Measurements from ENCODE around the gene MROH2A.

DNA sequence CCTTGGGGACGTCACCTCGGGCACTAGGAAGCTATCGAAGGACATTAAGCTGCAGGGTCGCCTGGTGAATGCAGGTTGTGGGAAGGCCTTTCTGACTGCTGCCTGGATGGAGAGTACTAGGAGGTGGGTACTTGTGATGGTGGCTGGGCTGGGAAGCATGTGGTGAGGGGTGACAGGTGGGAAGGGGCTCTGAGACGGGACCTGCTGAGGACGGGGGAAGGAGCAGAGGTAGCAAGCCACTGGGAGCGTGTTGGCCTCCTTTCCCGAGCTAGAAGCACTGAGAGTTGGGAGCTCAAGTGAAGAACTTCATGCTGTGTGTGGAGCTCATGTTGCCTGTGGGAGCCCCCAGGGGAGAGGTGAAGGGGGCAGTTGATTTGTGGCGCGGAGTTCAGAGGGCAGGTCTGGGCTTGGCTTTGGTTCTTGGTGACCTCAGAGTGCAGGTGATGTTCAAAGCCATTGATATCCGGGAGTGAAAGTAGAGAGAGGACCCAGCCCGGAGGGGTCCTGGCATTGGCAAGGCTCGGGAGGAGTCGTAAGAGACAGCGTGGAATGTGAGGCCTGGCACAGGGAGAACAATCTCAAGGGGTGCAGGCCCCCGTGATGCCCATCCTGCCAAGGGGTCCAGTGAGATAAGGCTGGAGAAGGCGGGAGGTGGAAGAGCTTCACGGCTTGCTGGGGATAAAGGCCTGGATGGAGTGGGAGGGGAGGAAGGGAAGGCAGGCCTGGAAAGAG, 13.2 kb downstream of the MROH2A start:
- TF ChIP-seq TEAD4 (IDR thresholded peaks at IDR 0.05) (no peak), NFIC (IDR thresholded peaks at IDR 0.05) (no peak), TAF1 (IDR thresholded peaks at IDR 0.05; ENCODE audit: low read depth) (no peak), EGR1 (IDR thresholded peaks at IDR 0.05) (no peak), TCF12 (IDR thresholded peaks at IDR 0.05; ENCODE audit: low read depth) (no peak)

All from Ishikawa (cell line).